ENCODE measurements around the gene SMTN. TPM values are rescaled to one million over a fixed set of nuclear protein-coding genes. Genes with fewer than 3 reads are reported as not detected.
"Not testable (repeated sequence)": the region's sequence is repeated elsewhere in the genome, so short reads cannot be mapped to it uniquely, and the experiment has no call there.

SMTN gene
- total RNA-seq, 1 donor from 2014 or later, result 220 TPM

DNA sequence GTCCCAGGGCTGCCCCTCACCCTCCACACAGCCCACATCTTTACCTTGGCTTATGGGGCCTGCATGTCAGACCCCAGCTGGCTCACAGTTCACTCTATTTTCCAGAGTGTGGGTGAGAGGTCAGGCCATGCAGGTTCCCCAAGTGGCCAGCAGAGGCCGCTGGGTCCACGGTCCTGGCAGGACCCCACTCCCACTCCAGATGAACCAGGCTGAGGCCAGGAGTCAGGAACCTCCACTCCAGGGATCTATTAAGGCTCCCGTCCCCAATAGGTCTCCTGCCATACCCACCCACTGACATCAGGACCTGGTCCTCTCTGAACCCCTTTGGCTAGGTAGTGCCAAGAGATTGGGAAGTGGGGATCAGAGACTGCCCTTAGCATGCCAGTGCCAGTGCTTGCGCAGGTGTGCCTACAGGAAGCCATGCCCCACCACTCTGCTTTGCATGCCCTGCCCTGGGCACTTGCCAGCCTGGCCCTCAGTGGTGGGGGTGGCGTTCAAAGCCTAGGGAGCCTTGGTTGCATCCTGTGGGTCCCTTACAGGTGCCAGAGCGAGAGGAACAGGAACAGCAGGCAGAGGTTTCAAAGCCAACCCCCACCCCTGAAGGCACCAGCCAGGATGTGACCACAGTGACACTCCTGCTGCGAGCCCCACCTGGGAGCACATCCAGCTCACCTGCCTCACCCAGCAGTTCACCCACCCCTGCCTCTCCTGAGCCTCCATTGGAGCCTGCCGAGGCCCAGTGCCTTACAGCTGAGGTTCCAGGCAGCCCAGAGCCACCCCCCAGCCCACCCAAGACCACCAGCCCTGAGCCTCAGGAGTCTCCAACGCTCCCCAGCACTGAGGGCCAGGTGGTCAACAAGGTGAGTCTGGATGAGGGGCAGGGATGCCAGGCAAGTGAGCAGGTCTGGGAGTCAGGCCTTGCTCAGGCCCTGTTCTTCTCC is 8.3 kb downstream of the SMTN start:
- no peak for DNase-seq (ENCODE audit: extremely low read depth, low read depth, low spot score)

DNA sequence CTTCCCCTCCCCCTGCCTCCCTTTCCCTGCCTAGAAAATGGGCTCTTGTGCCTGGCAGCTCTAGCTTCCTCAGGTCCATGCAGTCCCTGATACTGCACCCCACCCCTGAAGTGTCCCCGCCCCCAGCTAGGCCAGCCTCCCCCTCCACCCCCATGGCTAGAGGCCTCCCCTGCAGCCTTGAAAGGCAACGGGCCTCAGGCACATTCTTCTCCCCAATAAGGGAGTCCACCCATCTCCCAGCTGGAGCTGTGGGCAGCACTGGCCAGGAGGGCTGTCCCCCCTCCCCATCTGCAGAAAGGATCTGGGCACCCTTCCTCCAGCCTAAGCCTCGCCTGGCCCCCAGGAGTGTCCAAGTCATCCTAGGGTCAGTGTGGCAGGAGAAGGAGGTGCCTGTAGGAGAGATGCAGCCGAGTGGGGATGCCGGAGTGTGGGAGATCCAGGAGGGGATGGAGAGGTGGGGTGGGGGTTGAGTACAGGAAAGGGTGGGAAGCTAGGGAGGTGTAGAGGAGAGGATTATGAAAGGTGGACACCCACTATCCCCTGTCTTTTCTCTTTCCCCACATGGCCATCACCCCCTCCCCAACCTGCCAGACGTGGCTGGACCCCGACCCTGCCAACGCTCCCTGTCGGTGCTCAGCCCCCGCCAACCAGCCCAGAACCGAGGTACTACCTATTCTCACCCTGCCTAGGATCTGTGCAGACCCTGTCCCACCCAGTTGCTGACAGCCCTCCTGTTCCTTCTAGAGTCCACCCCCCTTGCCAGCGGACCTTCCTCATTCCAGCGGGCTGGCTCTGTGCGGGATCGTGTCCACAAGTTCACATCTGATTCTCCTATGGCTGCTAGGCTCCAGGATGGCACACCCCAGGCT is 9.3 kb downstream of the SMTN start:
- DNase-seq (ENCODE audit: extremely low read depth, low read depth, low spot score), result no peak

DNA sequence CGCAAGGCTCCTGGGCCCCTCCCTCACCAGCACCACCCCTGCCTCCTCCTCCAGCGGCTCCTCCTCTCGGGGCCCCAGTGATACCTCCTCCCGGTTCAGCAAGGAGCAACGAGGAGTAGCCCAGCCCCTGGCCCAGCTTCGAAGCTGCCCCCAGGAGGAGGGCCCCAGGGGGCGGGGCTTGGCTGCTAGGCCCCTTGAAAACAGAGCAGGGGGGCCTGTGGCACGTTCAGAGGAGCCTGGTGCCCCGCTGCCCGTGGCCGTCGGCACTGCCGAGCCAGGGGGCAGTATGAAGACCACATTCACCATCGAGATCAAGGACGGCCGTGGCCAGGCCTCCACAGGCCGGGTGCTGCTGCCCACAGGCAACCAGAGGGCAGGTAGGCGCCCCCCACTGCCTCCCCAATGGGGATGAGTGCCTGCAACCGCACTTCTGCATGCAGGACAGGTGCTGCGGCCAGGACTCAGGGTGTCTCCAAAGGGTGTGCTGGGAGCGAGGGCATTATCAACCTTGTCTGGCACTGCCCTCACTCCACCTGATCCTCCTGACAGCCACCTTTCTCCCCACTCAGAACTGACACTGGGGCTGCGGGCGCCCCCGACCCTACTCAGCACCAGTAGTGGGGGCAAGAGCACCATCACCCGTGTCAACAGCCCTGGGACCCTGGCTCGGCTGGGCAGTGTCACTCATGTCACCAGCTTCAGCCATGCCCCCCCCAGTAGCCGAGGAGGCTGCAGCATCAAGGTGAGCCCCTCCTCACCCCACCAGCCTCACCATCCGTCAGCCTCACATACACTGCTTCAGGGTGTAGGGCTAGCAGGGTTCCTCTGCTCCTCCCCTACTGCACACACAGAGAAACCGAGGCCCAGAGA is 10.2 kb downstream of the SMTN start:
- no peak for DNase-seq (ENCODE audit: extremely low read depth, low read depth, low spot score)

DNA sequence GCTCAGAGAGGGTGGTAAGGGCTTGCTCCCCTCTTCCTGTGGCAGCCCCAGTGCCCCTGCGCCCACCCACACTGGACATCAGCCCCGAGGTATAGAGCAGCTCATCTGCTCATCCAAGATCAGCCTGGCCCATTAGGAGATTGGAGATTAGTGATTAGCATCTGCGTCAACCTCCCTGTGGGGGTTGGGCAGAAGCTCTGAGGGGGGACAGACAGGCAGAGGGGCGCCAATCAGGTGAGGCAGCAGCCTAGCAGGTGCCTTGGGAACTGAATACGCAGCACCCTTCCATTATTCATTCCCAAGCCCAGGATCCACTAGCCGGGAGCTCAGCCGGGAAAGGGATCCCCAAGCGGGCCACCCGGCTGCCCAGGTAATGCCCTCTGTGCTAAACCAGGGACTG is 11.0 kb downstream of the SMTN start:
- no peak for DNase-seq (ENCODE audit: extremely low read depth, low read depth, low spot score)

- DNase-seq (ENCODE audit: extremely low read depth, low read depth, low spot score), result no peak
Measured at GRCh38 chr22:31093086-31093850, 12.2 kb downstream of the SMTN start.

- no peak for DNase-seq (ENCODE audit: extremely low read depth, low read depth, low spot score)
Measured at GRCh38 chr22:31094021-31094551, 13.0 kb downstream of the SMTN start.

DNA sequence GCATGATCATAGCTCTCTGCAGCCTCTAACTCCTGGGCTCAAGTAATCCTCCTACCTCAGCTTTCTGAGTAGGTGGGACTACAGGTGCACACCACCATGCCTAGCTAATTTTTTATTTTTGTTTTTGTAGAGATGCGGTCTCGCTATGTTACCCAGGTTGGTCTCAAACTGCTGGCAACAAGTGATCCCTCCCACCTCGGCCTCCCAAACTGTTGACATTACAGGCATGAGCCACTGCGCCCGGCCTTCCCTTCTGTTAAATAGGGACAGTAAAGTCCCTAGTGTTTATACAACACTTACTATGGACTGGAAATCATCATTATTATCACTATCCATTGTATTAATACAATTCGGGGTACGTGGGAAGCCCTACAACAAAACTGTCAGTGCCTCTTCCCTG is 13.6 kb downstream of the SMTN start:
- DNase-seq (ENCODE audit: extremely low read depth, low read depth, low spot score), result no peak

GRCh38 chr22:31095637-31096249 is 14.6 kb downstream of the SMTN start:
- DNase-seq (ENCODE audit: extremely low read depth, low read depth, low spot score), result no peak

DNA sequence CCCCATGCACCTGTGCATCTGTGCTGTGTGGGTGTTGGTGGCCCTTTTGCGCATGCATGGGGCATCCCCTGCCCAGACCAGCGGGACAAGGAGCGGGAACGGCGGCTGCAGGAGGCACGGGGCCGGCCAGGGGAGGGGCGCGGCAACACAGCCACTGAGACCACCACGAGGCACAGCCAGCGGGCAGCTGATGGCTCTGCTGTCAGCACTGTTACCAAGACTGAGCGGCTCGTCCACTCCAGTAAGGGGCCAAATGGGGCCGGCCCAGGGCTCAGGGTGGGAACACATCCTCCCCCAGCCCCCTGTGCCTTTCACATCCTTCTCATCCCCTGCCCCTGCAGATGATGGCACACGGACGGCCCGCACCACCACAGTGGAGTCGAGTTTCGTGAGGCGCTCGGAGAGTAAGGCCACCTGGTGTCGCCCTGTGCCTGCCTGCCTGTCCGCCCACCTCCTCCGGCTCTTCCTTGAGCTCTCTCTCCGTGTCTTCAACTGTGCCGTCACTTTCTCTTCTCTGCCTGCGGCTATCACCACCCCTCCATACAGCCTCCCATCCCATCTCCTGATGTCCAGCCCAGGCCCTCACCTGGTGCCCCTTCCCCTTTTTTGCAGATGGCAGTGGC is 15.7 kb downstream of the SMTN start:
- DNase-seq (ENCODE audit: extremely low read depth, low read depth, low spot score), result no peak

DNA sequence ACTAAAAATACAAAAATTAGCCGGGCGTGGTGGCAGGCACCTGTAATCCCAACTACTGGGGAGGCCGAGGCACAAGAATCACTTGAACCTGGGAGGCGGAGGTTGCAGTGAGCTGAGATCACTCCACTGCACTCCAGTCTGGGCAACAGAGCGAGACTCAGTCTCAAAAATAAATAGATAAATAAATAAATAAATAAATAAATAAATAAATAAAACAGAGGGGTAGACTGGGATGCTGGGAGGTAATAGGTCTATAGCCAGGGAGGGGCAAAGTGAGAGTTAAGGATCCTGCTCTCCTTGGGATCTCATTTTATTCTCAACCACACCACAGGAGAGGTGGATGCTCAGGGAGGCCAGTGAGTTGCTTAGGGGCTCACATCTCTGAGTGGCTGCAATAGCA is 16.4 kb downstream of the SMTN start:
- DNase-seq (ENCODE audit: extremely low read depth, low read depth, low spot score), result not testable (repeated sequence)

- no peak for DNase-seq (ENCODE audit: extremely low read depth, low read depth, low spot score)
Measured at GRCh38 chr22:31097941-31098631, 17.0 kb downstream of the SMTN start.

GRCh38 chr22:31098632-31099110 is 17.6 kb downstream of the SMTN start:
- DNase-seq (ENCODE audit: extremely low read depth, low read depth, low spot score), result no peak

DNA sequence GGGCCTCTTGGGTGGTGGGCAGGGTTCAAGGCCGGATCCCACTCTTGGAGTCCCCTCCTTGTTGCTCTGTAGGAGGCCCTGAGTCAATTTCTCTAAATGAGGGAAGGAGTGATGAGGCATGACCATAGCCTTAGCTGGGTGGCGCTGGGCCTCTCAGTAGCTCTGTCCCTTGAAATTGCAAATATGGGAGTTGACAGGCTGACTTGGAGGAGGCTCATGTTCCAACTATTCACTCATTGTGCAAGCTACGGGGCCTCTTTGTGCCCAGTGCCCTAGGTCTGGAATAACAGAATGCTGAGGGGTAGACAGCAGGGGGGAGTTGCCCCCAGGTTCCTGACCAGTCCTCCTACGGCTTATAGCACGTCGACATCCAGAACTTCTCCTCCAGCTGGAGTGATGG is 18.3 kb downstream of the SMTN start:
- DNase-seq (ENCODE audit: extremely low read depth, low read depth, low spot score), result no peak

DNA sequence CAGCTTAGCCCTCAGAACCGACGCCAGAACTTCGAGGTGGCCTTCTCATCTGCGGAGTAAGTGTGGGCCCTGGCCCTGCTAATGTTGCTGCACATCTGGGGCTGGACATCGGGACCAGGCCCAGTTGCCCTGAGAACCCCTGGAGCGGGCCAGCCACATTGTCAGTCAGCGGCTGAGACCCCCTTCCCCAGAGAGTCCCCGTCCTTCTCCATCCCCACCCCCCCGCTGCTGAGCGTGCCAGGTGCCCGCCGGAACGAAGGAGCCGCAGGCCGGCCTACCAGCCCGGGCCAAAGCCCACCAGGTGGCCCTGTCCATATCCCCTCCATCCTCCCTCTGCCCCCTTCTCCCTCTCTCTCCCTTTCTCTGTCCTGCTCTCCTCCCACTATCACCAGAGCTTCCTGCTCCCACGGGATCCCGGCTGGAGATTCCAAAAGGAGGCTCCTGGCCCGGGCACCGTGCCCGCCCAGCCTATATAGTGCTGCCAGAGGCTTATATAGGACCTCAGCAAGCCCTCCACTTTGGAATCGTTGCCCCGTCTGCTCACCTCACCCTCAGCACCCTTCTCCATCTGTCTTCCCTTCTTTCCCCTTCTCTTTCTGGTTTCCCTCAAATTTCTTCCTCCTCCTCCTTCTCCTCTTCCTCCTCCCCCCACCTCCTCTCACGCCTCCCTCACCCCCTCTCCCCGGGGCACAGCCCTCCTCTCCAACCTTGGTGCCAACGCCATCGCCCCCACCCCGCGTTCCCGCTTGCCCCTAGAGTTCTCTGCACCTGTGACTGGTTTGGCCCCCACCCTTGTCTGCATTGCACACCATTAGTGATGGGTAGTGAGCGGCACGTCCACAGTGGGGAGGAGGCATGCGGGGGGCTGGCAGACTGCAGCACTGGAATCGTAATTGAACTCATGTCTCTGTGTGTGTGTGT is 19.0 kb downstream of the SMTN start:
- no peak for DNase-seq (ENCODE audit: extremely low read depth, low read depth, low spot score)

GRCh38 chr22:31100762-31101525 is 19.8 kb downstream of the SMTN start:
- no peak for DNase-seq (ENCODE audit: extremely low read depth, low read depth, low spot score)

DNA sequence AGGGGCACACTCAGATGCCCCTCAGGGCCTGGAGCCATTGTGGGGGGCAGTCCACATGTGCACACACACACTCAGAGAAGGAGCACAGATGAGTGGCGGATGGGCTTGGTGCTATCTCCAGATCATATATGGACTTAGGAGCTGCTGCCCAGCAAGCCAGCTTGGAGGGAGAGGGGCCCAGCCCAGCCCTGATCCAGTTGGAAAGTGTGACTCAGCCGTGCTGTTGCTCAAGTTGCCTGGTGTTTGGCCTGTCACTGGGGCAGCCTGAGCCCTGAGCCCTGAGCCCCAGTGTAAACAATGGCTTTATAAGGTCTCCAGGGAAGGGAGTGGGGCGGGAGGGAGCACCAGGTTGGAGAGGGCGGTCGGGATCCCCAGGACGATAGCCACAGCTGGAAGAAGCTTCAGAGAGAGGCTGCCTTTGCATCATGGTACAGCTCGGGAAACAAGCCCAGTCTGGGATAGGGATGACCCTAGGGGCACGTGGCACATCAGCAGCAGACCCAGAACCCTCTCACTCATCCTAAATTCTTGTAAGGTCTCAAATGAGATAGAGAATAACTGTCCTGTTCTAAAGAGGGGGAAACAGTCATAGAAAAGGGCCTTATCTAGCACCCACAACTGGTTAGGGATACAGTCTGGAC is 21.4 kb downstream of the SMTN start:
- no peak for DNase-seq (ENCODE audit: extremely low read depth, low read depth, low spot score)
